Upper lobe of left lung (tissue), 4 donors: ENCODE measurements around the gene FKRP.

ENCODE experiments used
- EP300 ChIP-seq, 4 donors: sonication (generic); formaldehyde crosslinking; IDR thresholded peaks; one replicate each; pipeline ENCODE4 v1.5.1; 2017; ENCODE audit warnings: antibody characterized with exemption in 4 of 4, control low read depth in 2 of 4
- POLR2A ChIP-seq, 4 donors: fragments of 450-650 bp; IDR thresholded peaks; one replicate each; pipeline ENCODE4 v1.5.1; 2016 to 2017; ENCODE audit warnings: antibody characterized with exemption in 4 of 4, mild to moderate bottlenecking in 2 of 4
- POLR2AphosphoS5 ChIP-seq, 2 donors: sonication (generic); formaldehyde crosslinking; IDR thresholded peaks; one replicate each; pipeline ENCODE4 v1.5.1; 2017; ENCODE audit warnings: antibody characterized with exemption in 2 of 2
- TF ChIP-seq, protein P1 (sequence below), 6 experiments: fragments of 450-650 bp in 4 of 6; fragments of 200-600 bp in 2 of 6; sonication (generic) in 2 of 6; IDR thresholded peaks; one replicate each; pipeline ENCODE4 v1.5.1; 2016 to 2019; ENCODE audit warnings: antibody characterized with exemption in 6 of 6

DNA sequence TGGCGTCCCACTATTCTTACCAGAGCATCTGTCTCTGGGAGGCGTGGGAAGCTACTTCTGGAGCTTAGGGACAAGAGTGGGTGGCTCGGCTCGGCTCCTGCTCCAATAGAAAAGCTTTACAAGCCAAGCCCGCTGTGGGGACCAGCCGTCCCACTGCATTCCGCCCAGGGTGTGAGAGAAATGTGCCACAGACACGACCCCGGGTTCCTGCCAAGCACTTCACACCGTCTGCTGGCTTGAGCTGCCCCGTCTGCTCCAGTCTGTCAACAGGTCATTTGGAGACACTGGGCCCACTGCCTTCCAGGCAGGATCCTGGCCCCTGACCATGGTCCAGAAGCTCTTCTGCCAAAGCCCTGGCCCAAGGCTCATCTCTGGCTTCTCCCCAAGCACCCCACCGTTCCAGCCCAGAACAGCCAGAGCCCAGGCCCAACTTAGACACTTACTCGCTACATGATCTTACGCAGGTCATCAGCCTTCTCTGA, 6.5 kb upstream of the FKRP start:
- TF ChIP-seq, protein P1, sequence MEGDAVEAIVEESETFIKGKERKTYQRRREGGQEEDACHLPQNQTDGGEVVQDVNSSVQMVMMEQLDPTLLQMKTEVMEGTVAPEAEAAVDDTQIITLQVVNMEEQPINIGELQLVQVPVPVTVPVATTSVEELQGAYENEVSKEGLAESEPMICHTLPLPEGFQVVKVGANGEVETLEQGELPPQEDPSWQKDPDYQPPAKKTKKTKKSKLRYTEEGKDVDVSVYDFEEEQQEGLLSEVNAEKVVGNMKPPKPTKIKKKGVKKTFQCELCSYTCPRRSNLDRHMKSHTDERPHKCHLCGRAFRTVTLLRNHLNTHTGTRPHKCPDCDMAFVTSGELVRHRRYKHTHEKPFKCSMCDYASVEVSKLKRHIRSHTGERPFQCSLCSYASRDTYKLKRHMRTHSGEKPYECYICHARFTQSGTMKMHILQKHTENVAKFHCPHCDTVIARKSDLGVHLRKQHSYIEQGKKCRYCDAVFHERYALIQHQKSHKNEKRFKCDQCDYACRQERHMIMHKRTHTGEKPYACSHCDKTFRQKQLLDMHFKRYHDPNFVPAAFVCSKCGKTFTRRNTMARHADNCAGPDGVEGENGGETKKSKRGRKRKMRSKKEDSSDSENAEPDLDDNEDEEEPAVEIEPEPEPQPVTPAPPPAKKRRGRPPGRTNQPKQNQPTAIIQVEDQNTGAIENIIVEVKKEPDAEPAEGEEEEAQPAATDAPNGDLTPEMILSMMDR (IDR thresholded peaks at IDR 0.05): no peak
- TF ChIP-seq POLR2A (IDR thresholded peaks at IDR 0.05) (no peak), POLR2AphosphoS5 (IDR thresholded peaks at IDR 0.05) (peak; percentile 43 to 81), EP300 (IDR thresholded peaks at IDR 0.05) (peak in 1 of 4 donors; percentile 48)
